Loucy (cell line): Measurements from ENCODE around the gene CHMP5.

Experiments
- H2AFZ ChIP-seq: fragments of 200-600 bp; sonication (generic); 2 replicates; pipeline ENCODE4 v1.6.0; 2016; ENCODE audit warnings: antibody characterized with exemption, mild to moderate bottlenecking, low read length, moderate library complexity
- H3F3A ChIP-seq: fragments of 200-600 bp; 2 replicates; pipeline ENCODE4 v1.6.0; 2016; ENCODE audit warnings: antibody characterized with exemption, low read depth, mild to moderate bottlenecking
- H3K27me3 ChIP-seq: fragments of 200-600 bp; sonication (generic); 2 replicates; pipeline ENCODE4 v1.6.1; 2014; ENCODE audit warnings: low read length, mild to moderate bottlenecking; ENCODE audit not compliant: insufficient read depth, poor library complexity, severe bottlenecking
- H3K36me3 ChIP-seq: fragments of 200-600 bp; sonication (generic); 2 replicates; pipeline ENCODE4 v1.6.1; 2016; ENCODE audit warnings: low read length; ENCODE audit not compliant: insufficient read depth
- H3K4me1 ChIP-seq: fragments of 200-600 bp; sonication (generic); 2 replicates; pipeline ENCODE4 v1.5.1; 2014; ENCODE audit warnings: low read length, mild to moderate bottlenecking; ENCODE audit not compliant: insufficient read depth, poor library complexity, severe bottlenecking
- H3K4me2 ChIP-seq: fragments of 200-600 bp; sonication (generic); 2 replicates; pipeline ENCODE4 v1.6.0; 2014; ENCODE audit warnings: antibody characterized with exemption, low read length, low read depth, mild to moderate bottlenecking; ENCODE audit not compliant: poor library complexity, severe bottlenecking
- H3K4me3 ChIP-seq: fragments of 200-600 bp; sonication (generic); 2 replicates; pipeline ENCODE4 v1.5.1; 2014; ENCODE audit warnings: low read length, mild to moderate bottlenecking, mixed read lengths; ENCODE audit not compliant: poor library complexity, severe bottlenecking
- H3K79me2 ChIP-seq: fragments of 200-600 bp; sonication (generic); 2 replicates; pipeline ENCODE4 v1.6.1; 2014; ENCODE audit warnings: low read length; ENCODE audit not compliant: insufficient read depth
- H3K9ac ChIP-seq: fragments of 200-600 bp; sonication (generic); 2 replicates; pipeline ENCODE4 v1.6.0; 2014; ENCODE audit warnings: mild to moderate bottlenecking, low read depth, low read length, moderate library complexity; ENCODE audit not compliant: poor library complexity, severe bottlenecking
- H3K9me2 ChIP-seq: fragments of 200-600 bp; sonication (generic); replicated peaks from 2 replicates; pipeline ENCODE4 v1.6.1; 2016; ENCODE audit warnings: low read depth, low read length, mixed read lengths
- H3K9me3 ChIP-seq: fragments of 200-600 bp; sonication (generic); 2 replicates; pipeline ENCODE4 v1.6.1; 2014; ENCODE audit warnings: mild to moderate bottlenecking, antibody characterized with exemption, low read length, low read depth; ENCODE audit not compliant: insufficient read depth
- H4K20me1 ChIP-seq: fragments of 200-600 bp; sonication (generic); 2 replicates; pipeline ENCODE4 v1.6.0; 2014; ENCODE audit warnings: antibody characterized with exemption, low read length, mild to moderate bottlenecking; ENCODE audit not compliant: insufficient read depth, poor library complexity, severe bottlenecking
- CTCF ChIP-seq: fragments of 200-600 bp; sonication (generic); conservative IDR thresholded peaks from 2 replicates; pipeline ENCODE4 v1.5.1; 2014; ENCODE audit warnings: mild to moderate bottlenecking, antibody characterized with exemption, low read length
- EZH2phosphoT487 ChIP-seq: fragments of 200-600 bp; IDR thresholded peaks from 2 replicates; pipeline ENCODE4 v1.6.1; 2018; ENCODE audit warnings: antibody characterized with exemption, mild to moderate bottlenecking, moderate library complexity, borderline replicate concordance

CHMP5 gene

GRCh38 chr9:33255014-33255413, 9.8 kb upstream of the CHMP5 start:
- Histone ChIP-seq H3K4me3 (no peak overlapping the region), H3K27me3 (no peaks in the 10 kb centered on the region), H3K36me3 (peaks cover 69% of the 10 kb centered on the region), H3K79me2 (peaks cover 35% of the 10 kb centered on the region; the same call in 1 of the 2 replicates), H3K9me3 (no peaks in the 10 kb centered on the region), H4K20me1 (peaks cover 23% of the 10 kb centered on the region), H2AFZ (no peak overlapping the region), H3K9me2 (no peaks in the 10 kb centered on the region), H3F3A (no peaks in the 10 kb centered on the region), H3K4me1 (peaks cover 15% of the 10 kb centered on the region), H3K4me2 (no peak overlapping the region), H3K9ac (no peak overlapping the region)
- TF ChIP-seq EZH2phosphoT487, result no peak
- no peak for TF ChIP-seq CTCF

GRCh38 chr9:33255471-33255870, 9.4 kb upstream of the CHMP5 start:
- H3K9me2 ChIP-seq, result no peaks in the 10 kb centered on the region
- no peaks in the 10 kb centered on the region for H3K9me3 ChIP-seq
- no peak overlapping the region for H3K4me2 ChIP-seq
- TF ChIP-seq EZH2phosphoT487, result no peak
- no peak for TF ChIP-seq CTCF
- no peak overlapping the region for H3K4me3 ChIP-seq
- H3K79me2 ChIP-seq, result peaks cover 40% of the 10 kb centered on the region
- no peaks in the 10 kb centered on the region for H3F3A ChIP-seq
- H4K20me1 ChIP-seq, result peaks cover 28% of the 10 kb centered on the region
- no peaks in the 10 kb centered on the region for H3K27me3 ChIP-seq
- no peak overlapping the region for H3K9ac ChIP-seq
- H3K4me1 ChIP-seq, result peaks cover 17% of the 10 kb centered on the region
- peaks cover 74% of the 10 kb centered on the region for H3K36me3 ChIP-seq
- H2AFZ ChIP-seq, result no peak overlapping the region

GRCh38 chr9:33256236-33256635, 8.6 kb upstream of the CHMP5 start:
- H3K79me2 ChIP-seq, result peaks cover 47% of the 10 kb centered on the region
- peaks cover 82% of the 10 kb centered on the region for H3K36me3 ChIP-seq
- no peaks in the 10 kb centered on the region for H3K27me3 ChIP-seq
- peaks cover 24% of the 10 kb centered on the region for H3K4me1 ChIP-seq
- H3K9me2 ChIP-seq, result no peaks in the 10 kb centered on the region
- H2AFZ ChIP-seq, result no peak overlapping the region
- H3K4me2 ChIP-seq, result no peak overlapping the region
- H3K9ac ChIP-seq, result no peak overlapping the region
- peaks cover 30% of the 10 kb centered on the region for H4K20me1 ChIP-seq
- no peaks in the 10 kb centered on the region for H3K9me3 ChIP-seq
- no peak overlapping the region for H3K4me3 ChIP-seq
- no peaks in the 10 kb centered on the region for H3F3A ChIP-seq
- TF ChIP-seq EZH2phosphoT487 (no peak), CTCF (no peak)
